K562 (cell line): Measurements from ENCODE around the gene MUC5B. TPM values are rescaled to one million over a fixed set of nuclear protein-coding genes. Genes with fewer than 3 reads are reported as not detected.

Experiments used
- ASH1L ChIP-seq: fragments of 450-650 bp; IDR thresholded peaks from 2 replicates; pipeline ENCODE4 v1.6.1; 2018; ENCODE audit warnings: borderline replicate concordance, mild to moderate bottlenecking, low read depth; ENCODE audit not compliant: partially characterized antibody
- CTCFL ChIP-seq: IDR thresholded peaks from 2 replicates; pipeline ENCODE4 v1.6.1; 2011; ENCODE audit warnings: borderline replicate concordance, low read depth, mild to moderate bottlenecking, moderate library complexity, low read length; ENCODE audit not compliant: insufficient read depth, poor library complexity, severe bottlenecking
- CXXC5 ChIP-seq: fragments of 250-450 bp; sonication (Bioruptor Pico); IDR thresholded peaks from 2 replicates; pipeline ENCODE4 v1.8.0; 2022; ENCODE audit warnings: inconsistent platforms, mild to moderate bottlenecking, moderate library complexity
- KAT2B ChIP-seq: IDR thresholded peaks from one replicate; pipeline ENCODE4 v1.6.1; 2012; ENCODE audit warnings: low read depth, mild to moderate bottlenecking, control low read depth, inconsistent platforms, low read length, moderate library complexity
- KDM2B ChIP-seq: fragments of 250-450 bp; sonication (Bioruptor Pico); IDR thresholded peaks from 2 replicates; pipeline ENCODE4 v1.8.0; 2021; ENCODE audit warnings: mild to moderate bottlenecking, moderate library complexity
- MECOM ChIP-seq: fragments of 250-450 bp; sonication (Bioruptor Pico); IDR thresholded peaks from 2 replicates; pipeline ENCODE4 v1.8.0; 2022; ENCODE audit warnings: inconsistent platforms
- MEF2A ChIP-seq: IDR thresholded peaks from 2 replicates; pipeline ENCODE4 v1.6.1; 2011; ENCODE audit warnings: low read depth, mild to moderate bottlenecking, low read length, moderate library complexity; ENCODE audit not compliant: control insufficient read depth
- NR1H2 ChIP-seq: sonication (generic); formaldehyde crosslinking; IDR thresholded peaks from 2 replicates; pipeline ENCODE4 v1.4.0; 2020; ENCODE audit warnings: mild to moderate bottlenecking, missing genetic modification reagents
- PRMT5 ChIP-seq: sonication (generic); formaldehyde crosslinking; IDR thresholded peaks from 2 replicates; pipeline ENCODE4 v1.5.0; 2020; ENCODE audit warnings: missing genetic modification reagents
- RFX1 ChIP-seq: fragments of 450-650 bp; IDR thresholded peaks from 2 replicates; pipeline ENCODE4 v1.6.1; 2016; ENCODE audit warnings: mild to moderate bottlenecking, moderate library complexity
- SFPQ ChIP-seq: fragments of 200-400 bp; formaldehyde crosslinking; IDR thresholded peaks from 2 replicates; pipeline ENCODE4 v1.6.1; 2017; ENCODE audit warnings: mild to moderate bottlenecking, low read depth, low read length, moderate library complexity
- TRIM25 ChIP-seq: fragments of 450-650 bp; IDR thresholded peaks from 2 replicates; pipeline ENCODE4 v1.7.0; 2016; ENCODE audit warnings: borderline replicate concordance
- TSHZ1 ChIP-seq: fragments of 250-450 bp; sonication (Bioruptor Pico); IDR thresholded peaks from 2 replicates; pipeline ENCODE4 v1.4.0; 2020; ENCODE audit warnings: mild to moderate bottlenecking, moderate library complexity
- ZKSCAN3 ChIP-seq: fragments of 250-450 bp; sonication (Bioruptor Pico); IDR thresholded peaks from 2 replicates; pipeline ENCODE4 v1.4.0; 2020
- ZNF24 ChIP-seq: fragments of 450-650 bp; IDR thresholded peaks from 2 replicates; pipeline ENCODE4 v1.6.1; 2016
- ZNF444 ChIP-seq: fragments of 250-450 bp; sonication (Bioruptor Pico); IDR thresholded peaks from 2 replicates; pipeline ENCODE4 v1.4.0; 2020; ENCODE audit warnings: mild to moderate bottlenecking, moderate library complexity
- ZNF507 ChIP-seq: conservative IDR thresholded peaks from 2 replicates; pipeline ENCODE4 v1.6.1; 2017; ENCODE audit warnings: missing genetic modification characterization, missing compliant biosample characterization
- ZNF695 ChIP-seq: fragments of 450-650 bp; formaldehyde crosslinking; IDR thresholded peaks from 2 replicates; pipeline ENCODE4 v1.4.0; 2020; ENCODE audit warnings: mild to moderate bottlenecking, moderate library complexity
- polyA plus RNA-seq, 8 experiments: library from polyadenylated mRNA; depleted of rRNA in 4 of 8; stranded (reverse) in 5 of 8; unstranded in 3 of 8; fragments of >200 nt; fragmentation: Nextera tagmentation in 2 of 8; fragmentation: Illumina TruSeq in 1 of 8; extraction: Ambion mirVana in 2 of 8; extraction: Trizol in 1 of 8; gene quantifications; 2 replicates each; pipeline versions ENCODE4 v1.2.1 to v1.2.3, GENCODE V29; 2011 to 2014; ENCODE audit warnings: inconsistent platforms in 1 of 8, missing spikeins in 1 of 8
- total RNA-seq, 7 experiments: library from RNA; depleted of rRNA in 6 of 7; stranded (reverse); fragments of >200 nt in 6 of 7; fragmentation: Illumina TruSeq in 2 of 7; extraction: Trizol in 2 of 7; gene quantifications; 2 replicates each; pipeline versions ENCODE4 v1.2.1 to v1.2.3, GENCODE V29; 2011 to 2021; ENCODE audit warnings: low replicate concordance in 1 of 7

The MUC5B gene
- total and polyA plus RNA-seq, 9 of the 15 experiments (the other 6 are each of a cell fraction or from before 2014, with no cell fraction given) = 0.04 to 0.95 TPM; not detected in 7

- TF ChIP-seq ZKSCAN3 (CRISPR knock-in tag) = no peak
- TF ChIP-seq CXXC5 (CRISPR knock-in tag) = peak; percentile 93
- TF ChIP-seq MEF2A = no peak
- TF ChIP-seq KDM2B = 0 out of 2 replicates have a peak, but pooled peaks have one; percentile 48
- no peak for TF ChIP-seq TRIM25
- no peak for TF ChIP-seq ZNF444 (CRISPR knock-in tag)
- no peak for TF ChIP-seq ASH1L
- 0 out of 2 replicates have a peak, but pooled peaks have one; percentile 7 for TF ChIP-seq NR1H2 (CRISPR knock-in tag)
- TF ChIP-seq ZNF24 = 0 out of 2 replicates have a peak, but pooled peaks have one; percentile 8
- TF ChIP-seq KAT2B = no peak
- TF ChIP-seq RFX1 = no peak
- peak; percentile 49 for TF ChIP-seq CTCFL
- TF ChIP-seq SFPQ = no peak
- TF ChIP-seq ZNF695 = no peak
- no peak for TF ChIP-seq PRMT5 (CRISPR knock-in tag)
- TF ChIP-seq MECOM (CRISPR knock-in tag) = no peak
- TF ChIP-seq ZNF507 (tag) = no peak
- 0 out of 2 replicates have a peak, but pooled peaks have one; percentile 32 for TF ChIP-seq TSHZ1 (CRISPR knock-in tag)
These were observed 86.8 kb downstream of the MUC5B start, which contains the start of gene TOLLIP (continued) for GRCh38 chr11:1309498-1310317.
